Activated T-cell treated with anti-CD3 and anti-CD28 coated beads for 24 hours (primary cell): ENCODE measurements around the gene BRAT1.

Experiments
- DNase-seq: peaks from one replicate; pipeline ENCODE4 v3.0.0-alpha.2; 2020; ENCODE audit warnings: low read depth

BRAT1 gene

GRCh38 chr7:2523461-2523936, 31.8 kb downstream of the BRAT1 start:
- DNase-seq: no peak

GRCh38 chr7:2522780-2523433, 32.4 kb downstream of the BRAT1 start:
- no peak for DNase-seq

- DNase-seq: peak; percentile 69
Measured at GRCh38 chr7:2521952-2522591, 33.3 kb downstream of the BRAT1 start.

- no peak for DNase-seq
Measured at GRCh38 chr7:2521341-2521745, 34.0 kb downstream of the BRAT1 start.

GRCh38 chr7:2520761-2521290, 34.5 kb downstream of the BRAT1 start:
- DNase-seq: no peak

GRCh38 chr7:2520131-2520760, 35.1 kb downstream of the BRAT1 start:
- no peak for DNase-seq

GRCh38 chr7:2519119-2519930, 36.0 kb downstream of the BRAT1 start, which contains the start of gene LFNG:
TSS of gene LFNG (plus strand) at chr7:2519774. CDS start at chr7:2519862, 88 bp downstream.
- peak; percentile 81 for DNase-seq

- DNase-seq: no peak
Measured at GRCh38 chr7:2518737-2519118, 36.6 kb downstream of the BRAT1 start.

GRCh38 chr7:2517678-2518507, 37.4 kb downstream of the BRAT1 start:
- DNase-seq: no peak

- no peak for DNase-seq
Measured at GRCh38 chr7:2517026-2517425, 38.3 kb downstream of the BRAT1 start.

- no peak for DNase-seq
Measured at GRCh38 chr7:2516194-2516555, 39.1 kb downstream of the BRAT1 start.

GRCh38 chr7:2515424-2516193, 39.7 kb downstream of the BRAT1 start:
- DNase-seq: no peak

- DNase-seq: no peak
Measured at GRCh38 chr7:2514473-2515423, 40.6 kb downstream of the BRAT1 start.

- DNase-seq: no peak
Measured at GRCh38 chr7:2513702-2514101, 41.6 kb downstream of the BRAT1 start.

- no peak for DNase-seq
Measured at GRCh38 chr7:2512713-2513112, 42.6 kb downstream of the BRAT1 start.

GRCh38 chr7:2512179-2512661, 43.1 kb downstream of the BRAT1 start:
- DNase-seq: no peak

- no peak for DNase-seq
Measured at GRCh38 chr7:2511769-2512168, 43.6 kb downstream of the BRAT1 start.

- peak; percentile 36 for DNase-seq
Measured at GRCh38 chr7:2510909-2511768, 44.2 kb downstream of the BRAT1 start.
